ENCODE measurements around the gene CUX1.
"Not testable (repeated sequence)": the region's sequence is repeated elsewhere in the genome, so short reads cannot be mapped to it uniquely, and the experiment has no call there.

The CUX1 gene

DNA sequence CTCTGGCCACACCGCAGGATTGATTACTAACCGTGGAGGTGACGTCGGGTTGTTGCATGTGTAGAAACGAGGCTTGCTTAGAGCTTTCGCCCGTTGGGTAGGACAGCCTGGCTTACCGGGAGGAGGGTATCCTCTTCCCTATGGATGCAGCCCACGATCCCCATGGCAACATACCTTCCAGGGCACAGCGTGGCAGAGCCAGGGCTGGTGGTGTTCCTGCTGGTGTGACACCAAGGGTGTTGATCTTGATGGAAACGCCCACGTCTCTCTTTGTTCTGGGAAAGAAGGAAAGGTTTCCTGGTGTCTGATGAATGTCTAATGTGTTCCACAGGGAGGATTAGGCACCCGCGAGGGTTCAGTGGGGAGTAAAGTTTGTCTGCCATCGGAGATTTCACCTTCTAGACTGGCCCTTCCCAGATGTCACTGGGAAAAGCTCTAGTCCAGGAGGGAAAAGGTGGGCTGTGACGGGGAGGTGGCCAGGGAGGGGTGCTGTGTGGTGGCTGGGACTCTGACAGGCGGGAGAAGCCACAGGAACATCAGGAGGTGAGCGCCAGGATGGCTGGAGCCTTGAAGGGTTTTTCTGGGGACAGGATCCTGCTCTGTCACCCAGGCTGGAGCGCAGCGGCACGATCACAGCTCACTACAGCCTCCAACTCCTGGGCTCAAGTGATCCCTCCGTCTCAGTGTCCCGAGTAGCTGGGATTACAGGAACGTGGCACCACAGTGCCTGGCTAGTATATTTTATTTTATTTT is 102.1 kb downstream of the CUX1 start:
- DNase-seq = no peak

GRCh38 chr7:101921061-101921460 is 103.6 kb downstream of the CUX1 start:
- no peak for DNase-seq

DNA sequence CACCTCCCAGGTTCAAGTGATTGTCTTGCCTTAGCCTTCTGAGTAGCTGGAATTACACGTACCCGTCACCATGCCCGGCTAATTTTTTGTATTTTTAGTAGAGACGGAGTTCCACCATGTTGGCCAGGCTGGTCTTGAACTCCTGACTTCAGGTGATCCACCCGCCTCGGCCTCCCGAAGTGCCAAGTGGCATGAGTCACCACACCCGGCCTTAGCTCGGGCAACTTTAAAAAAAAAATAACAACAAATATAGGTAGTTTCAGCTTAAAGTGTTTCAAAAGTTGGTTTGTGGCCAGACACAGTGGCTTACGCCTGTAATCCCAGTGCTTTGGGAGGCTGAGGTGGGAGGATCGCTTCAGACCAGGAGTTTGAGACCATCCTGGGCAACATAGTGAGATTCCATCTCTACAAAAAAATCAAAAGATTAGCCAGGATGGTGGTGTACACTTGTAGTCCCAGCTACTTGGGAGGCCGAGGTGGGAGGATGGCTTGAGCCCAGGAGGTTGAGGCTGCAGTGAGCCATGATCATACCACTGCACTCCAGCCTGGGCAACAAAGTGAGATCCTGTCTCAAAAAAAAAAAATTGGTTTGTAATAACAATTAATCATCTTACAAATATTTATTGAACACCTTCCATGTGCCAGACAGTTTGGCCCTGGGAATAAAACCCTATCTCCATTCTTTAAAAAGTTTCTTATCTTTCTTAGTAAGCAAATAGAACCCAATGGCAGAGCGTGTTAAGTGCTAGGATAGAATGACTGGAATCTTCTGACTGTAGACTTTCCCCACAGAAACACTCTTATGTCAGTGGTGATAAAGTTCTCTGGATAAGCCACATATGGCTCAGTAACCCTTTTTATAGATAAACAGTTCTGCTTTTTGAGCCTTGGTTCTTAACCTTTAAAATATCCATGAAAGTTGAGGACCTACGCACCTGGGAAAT is 104.4 kb downstream of the CUX1 start:
- not testable (repeated sequence) for DNase-seq

GRCh38 chr7:101922631-101923601 is 105.5 kb downstream of the CUX1 start:
- no peak for DNase-seq

DNA sequence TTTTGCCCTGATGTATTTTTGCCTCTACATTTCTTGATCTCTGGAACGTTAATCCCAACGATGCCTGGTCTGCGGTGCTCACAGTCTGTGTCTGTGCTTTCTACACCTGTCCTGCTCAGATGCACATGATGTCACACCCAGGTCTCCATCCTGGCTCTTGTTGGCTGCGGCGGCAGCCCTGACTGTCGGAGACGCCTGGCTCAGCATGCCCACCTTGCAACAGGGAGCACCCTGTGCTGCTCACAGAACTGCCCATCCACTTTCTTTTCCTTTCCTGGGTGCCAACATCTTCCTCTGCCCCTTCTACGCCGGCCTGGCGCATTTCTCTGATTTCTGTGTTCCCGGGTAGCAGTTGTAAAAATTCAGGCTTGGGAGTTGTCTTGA is 106.2 kb downstream of the CUX1 start:
- DNase-seq = no peak

GRCh38 chr7:101924171-101924570 is 106.7 kb downstream of the CUX1 start:
- DNase-seq = no peak

DNA sequence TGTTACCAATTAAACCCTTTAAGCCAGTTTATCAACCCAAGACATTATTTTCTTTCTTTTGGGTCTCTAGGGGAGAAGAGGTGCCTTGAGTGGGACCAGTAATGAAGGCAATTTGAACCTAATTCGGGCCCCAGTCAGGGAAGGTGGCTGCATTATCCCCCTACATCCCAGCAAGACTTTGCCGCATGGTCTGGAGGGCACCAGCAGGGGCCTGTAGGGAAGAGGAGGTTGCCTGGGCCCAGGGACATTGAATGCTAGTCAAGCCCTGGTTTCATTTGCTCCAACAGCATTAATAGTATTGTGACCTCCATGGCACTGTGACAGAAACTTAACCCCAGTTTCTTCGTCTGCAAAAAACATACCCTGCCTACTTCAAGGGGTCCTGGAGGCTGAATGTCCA is 108.8 kb downstream of the CUX1 start:
- no peak for DNase-seq

- no peak for DNase-seq
These were observed 110.0 kb downstream of the CUX1 start for GRCh38 chr7:101927389-101927788.

DNA sequence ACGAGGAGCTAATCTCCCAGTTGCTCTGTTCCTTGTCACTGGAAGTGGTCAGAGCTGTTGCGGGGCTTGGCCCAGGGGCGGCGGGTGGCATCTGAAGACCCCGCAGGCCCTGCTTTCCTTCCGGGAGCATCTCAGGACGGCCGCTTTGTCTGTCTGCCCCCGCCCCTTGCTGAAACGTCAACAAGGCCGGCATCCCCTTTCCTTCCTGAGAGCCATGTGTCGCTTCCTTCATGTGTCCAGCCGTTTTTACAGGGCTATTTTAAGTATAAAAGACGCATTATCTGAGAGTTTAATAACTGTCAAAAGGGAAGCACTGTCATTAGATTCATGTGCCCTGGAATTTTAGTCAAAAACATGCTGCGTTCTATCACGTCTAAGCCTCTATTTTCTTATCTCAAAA is 110.4 kb downstream of the CUX1 start:
- DNase-seq = no peak

GRCh38 chr7:101929256-101929655 is 111.8 kb downstream of the CUX1 start:
- DNase-seq = no peak

DNA sequence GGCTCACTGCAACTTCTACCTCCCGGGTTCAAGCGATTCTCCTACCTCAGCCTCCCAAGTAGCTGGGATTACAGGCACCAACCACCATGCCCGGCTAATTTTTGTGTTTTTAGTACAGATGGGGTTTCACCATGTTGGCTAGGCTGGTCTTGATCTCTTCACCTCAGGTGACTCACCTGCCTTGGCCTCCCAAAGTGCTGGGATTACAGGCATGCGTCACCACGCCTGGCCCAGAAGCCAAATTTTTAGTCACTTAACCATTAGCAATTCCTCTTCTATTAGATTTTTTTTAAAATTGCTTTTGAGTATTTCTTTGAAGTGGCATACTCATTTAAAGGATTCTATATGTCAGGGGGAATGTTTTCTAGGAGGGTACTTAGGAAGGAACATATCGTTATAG is 112.5 kb downstream of the CUX1 start:
- not testable (repeated sequence) for DNase-seq

DNA sequence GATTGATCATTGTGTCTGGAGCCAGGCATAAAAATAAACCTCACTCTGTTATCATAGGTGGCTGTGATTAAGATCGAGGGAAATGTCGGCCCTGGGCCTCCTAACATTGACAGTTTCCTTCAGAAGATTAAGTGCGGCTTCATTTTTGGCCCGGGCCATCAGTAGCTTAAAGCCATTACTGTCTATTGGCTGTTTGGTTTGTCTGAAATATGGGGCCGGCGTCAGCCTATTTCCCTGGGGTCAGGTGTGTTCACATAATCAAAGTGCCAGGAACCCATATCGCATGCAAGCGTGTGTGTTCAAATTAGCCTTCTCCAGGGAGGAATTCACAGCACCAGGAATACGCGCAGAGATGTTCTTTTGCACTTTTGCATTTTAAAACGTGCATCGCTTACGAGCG is 114.7 kb downstream of the CUX1 start:
- no peak for DNase-seq

DNA sequence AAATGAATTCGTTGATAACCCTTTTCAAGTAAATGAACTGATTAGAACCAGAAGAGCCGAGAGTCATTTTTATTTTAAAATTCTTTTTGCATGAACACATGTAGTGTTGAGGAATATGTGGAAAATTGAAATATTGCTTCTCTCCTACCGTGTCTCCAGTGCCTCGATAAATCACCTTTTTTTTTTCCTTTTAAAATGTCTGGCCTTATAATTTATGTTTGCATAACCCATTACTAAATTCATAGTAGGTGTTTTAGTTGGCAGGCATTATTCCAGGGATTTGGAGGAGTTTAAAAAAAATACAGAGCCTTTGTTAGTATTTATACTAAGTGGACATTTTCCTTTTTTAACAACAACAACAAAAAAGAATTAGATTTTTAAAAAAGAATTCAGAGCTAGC is 115.6 kb downstream of the CUX1 start:
- no peak for DNase-seq

DNA sequence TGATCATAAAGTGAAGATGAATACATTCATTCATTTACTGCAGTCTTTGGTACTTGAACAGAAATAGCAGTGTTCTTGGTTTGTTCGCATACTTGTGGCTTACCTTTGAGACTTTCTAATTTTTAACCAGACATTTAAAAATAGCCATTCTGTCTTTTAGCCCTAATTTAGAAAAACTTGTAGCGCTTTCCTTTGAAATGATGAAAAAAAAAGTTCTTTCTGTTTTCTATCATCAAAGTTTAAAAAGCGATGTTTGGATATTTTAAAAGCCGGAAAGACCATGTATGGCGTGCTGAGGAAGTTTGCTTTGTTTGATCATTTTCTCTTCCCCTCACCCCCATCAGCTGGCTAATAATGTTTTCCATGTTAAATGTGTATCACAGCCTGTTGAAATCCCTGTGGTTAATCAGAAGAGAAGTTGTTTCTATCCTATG is 116.3 kb downstream of the CUX1 start:
- DNase-seq = no peak

GRCh38 chr7:101934618-101935017 is 117.2 kb downstream of the CUX1 start:
- no peak for DNase-seq

DNA sequence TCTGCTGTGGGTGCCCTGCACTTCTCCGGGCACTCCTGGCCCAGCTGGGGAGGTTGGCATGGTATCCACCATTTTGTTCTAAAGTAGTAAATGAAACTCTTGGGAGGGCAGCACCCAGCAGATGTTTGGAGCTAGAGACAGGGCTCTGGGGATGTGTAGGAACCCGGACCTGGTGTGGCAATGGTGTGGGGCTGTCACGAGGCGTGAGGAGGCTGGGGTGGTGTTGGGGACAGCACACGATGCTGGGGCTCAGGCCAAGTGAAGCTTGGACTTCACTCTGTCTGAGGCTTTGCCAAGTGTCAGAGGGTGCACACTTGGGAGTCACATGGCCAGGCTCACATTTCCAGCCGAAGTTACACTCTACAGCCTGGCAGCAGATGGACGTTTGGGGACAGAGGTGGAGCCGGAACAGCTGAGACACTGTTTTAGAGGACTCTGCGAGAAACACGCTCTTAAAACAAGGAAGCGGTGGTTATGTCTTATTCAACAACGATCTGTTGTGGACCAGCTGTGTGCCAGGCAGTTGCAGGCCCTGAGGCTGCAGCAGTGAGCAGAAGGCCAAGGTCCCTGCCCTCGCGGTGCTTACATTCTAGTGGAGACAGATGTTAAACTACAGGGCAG is 118.2 kb downstream of the CUX1 start:
- DNase-seq = no peak

GRCh38 chr7:101936223-101936610 is 118.8 kb downstream of the CUX1 start:
- no peak for DNase-seq

- no peak for DNase-seq
These were observed 119.3 kb downstream of the CUX1 start for GRCh38 chr7:101936611-101937231.

- DNase-seq = no peak
These were observed 120.5 kb downstream of the CUX1 start for GRCh38 chr7:101937717-101938514.

GRCh38 chr7:101939136-101939695 is 121.8 kb downstream of the CUX1 start:
- DNase-seq = no peak

DNA sequence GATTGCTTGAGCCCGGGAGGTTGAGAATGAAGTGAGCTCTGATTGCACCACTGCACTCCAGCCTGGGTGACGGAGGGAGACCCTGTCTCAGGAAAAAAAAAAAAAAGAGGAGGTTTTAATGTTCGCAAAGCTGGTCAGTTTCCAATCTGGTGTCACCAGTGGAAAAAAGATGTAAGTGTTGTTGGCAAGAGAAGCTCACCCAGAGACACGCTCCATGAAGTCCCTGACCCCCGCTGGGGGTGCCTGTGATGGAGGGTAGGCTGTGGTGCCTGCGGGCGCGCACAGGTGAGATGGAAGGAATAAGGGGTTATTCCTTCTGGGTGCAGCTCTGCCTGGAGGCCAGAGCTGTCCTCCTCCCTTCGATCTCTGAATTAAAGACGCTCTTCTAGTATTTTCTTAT is 122.7 kb downstream of the CUX1 start:
- no peak for DNase-seq
